Fibroblast of lung (primary cell): ENCODE measurements around the gene GRIN2D. TPM values are rescaled to one million over a fixed set of nuclear protein-coding genes. Genes with fewer than 3 reads are reported as not detected.

Source experiments
- DNase-seq, 2 donors: peaks; one replicate each; pipeline versions ENCODE4 v3.0.0 to v3.0.0-alpha.2; 2010; ENCODE audit warnings: low read depth in 2 of 2
- H2AFZ ChIP-seq: 2 replicates; pipeline ENCODE4 v1.5.1; 2012; ENCODE audit warnings: low read length, control low read depth, inconsistent platforms
- H3K27ac ChIP-seq: 2 replicates; pipeline ENCODE4 v1.5.1; 2011; ENCODE audit warnings: low read length, control low read depth; ENCODE audit not compliant: insufficient read depth
- H3K27me3 ChIP-seq: 2 replicates; pipeline ENCODE4 v1.5.1; 2011; ENCODE audit warnings: mild to moderate bottlenecking, low read length; ENCODE audit not compliant: control insufficient read depth, insufficient read depth
- H3K36me3 ChIP-seq: 2 replicates; pipeline ENCODE4 v1.5.1; 2011; ENCODE audit warnings: low read length; ENCODE audit not compliant: control insufficient read depth, insufficient read depth
- H3K4me1 ChIP-seq: 2 replicates; pipeline ENCODE4 v1.5.1; 2011; ENCODE audit warnings: low read length; ENCODE audit not compliant: control insufficient read depth, insufficient read depth; ENCODE audit errors: extremely low read depth
- H3K4me2 ChIP-seq: 2 replicates; pipeline ENCODE4 v1.5.1; 2011; ENCODE audit warnings: low read length, control low read depth; ENCODE audit not compliant: insufficient read depth; ENCODE audit errors: extremely low read depth
- H3K4me3 ChIP-seq, 4 experiments: fragments of 200-600 bp in 1 of 4; sonication (generic) in 1 of 4; replicated peaks in 1 of 4; 2 replicates each; pipeline ENCODE4 v1.5.1; 2011 to 2016; ENCODE audit warnings: low read length in 4 of 4, low read depth in 3 of 4, mild to moderate bottlenecking in 3 of 4, control low read depth in 2 of 4, inconsistent platforms in 1 of 4, mixed read lengths in 1 of 4; ENCODE audit not compliant: insufficient read depth in 1 of 4; ENCODE audit errors: control extremely low read depth in 1 of 4
- H3K79me2 ChIP-seq: 2 replicates; pipeline ENCODE4 v1.5.1; 2012; ENCODE audit warnings: mild to moderate bottlenecking, low read length, inconsistent platforms; ENCODE audit not compliant: control insufficient read depth, insufficient read depth
- H3K9ac ChIP-seq: 2 replicates; pipeline ENCODE4 v1.5.1; 2011; ENCODE audit warnings: mild to moderate bottlenecking, low read length, control low read depth; ENCODE audit not compliant: insufficient read depth
- H3K9me3 ChIP-seq: 2 replicates; pipeline ENCODE4 v1.5.1; 2012; ENCODE audit warnings: low read depth, low read length; ENCODE audit not compliant: control insufficient read depth, insufficient read depth
- H4K20me1 ChIP-seq: 2 replicates; pipeline ENCODE4 v1.5.1; 2011; ENCODE audit warnings: low read length; ENCODE audit not compliant: control insufficient read depth, insufficient read depth; ENCODE audit errors: extremely low read depth
- CTCF ChIP-seq, 2 donors: IDR thresholded peaks in 1 of 2; conservative IDR thresholded peaks in 1 of 2; 1 replicate in 1 of 2; 2 replicates in 1 of 2; pipeline ENCODE4 v1.5.1; 2011 to 2012; ENCODE audit warnings: low read length in 2 of 2, control low read depth in 1 of 2, inconsistent platforms in 1 of 2, low read depth in 1 of 2, mild to moderate bottlenecking in 1 of 2
- EZH2 ChIP-seq: IDR thresholded peaks from 2 replicates; pipeline ENCODE4 v1.5.1; 2012; ENCODE audit warnings: low read length, control low read depth, mild to moderate bottlenecking; ENCODE audit errors: missing control alignments
- polyA plus RNA-seq, 2 donors: library from polyadenylated mRNA; depleted of rRNA in 1 of 2; stranded (reverse) in 1 of 2; unstranded in 1 of 2; fragments of >200 nt; gene quantifications; 2 replicates each; pipeline ENCODE4 v1.2.1, GENCODE V29; 2011 to 2012; ENCODE audit warnings: missing spikeins in 1 of 2
- total RNA-seq: library from RNA; depleted of rRNA; stranded (reverse); fragments of >200 nt; gene quantifications from 2 replicates; pipeline ENCODE4 v1.2.1, GENCODE V29; 2014

GRIN2D gene
- total and polyA plus RNA-seq, 2 donors (not counting 1 experiment from before 2014, with no cell fraction given): under 0.01 to 0.08 TPM

GRCh38 chr19:48396016-48396823, 2.8 kb downstream of the GRIN2D start:
- H4K20me1 ChIP-seq: no peaks in the 10 kb centered on the region
- H3K27me3 ChIP-seq: peaks cover 32% of the 10 kb centered on the region
- no peak overlapping the region for H3K9ac ChIP-seq
- no peaks in the 10 kb centered on the region for H3K4me1 ChIP-seq
- no peaks in the 10 kb centered on the region for H3K36me3 ChIP-seq
- H3K79me2 ChIP-seq: peaks cover 1% of the 10 kb centered on the region
- H3K4me2 ChIP-seq: no peak overlapping the region
- H3K4me3 ChIP-seq: no peak overlapping the region
- H2AFZ ChIP-seq: no peak overlapping the region
- no peaks in the 10 kb centered on the region for H3K9me3 ChIP-seq
- TF ChIP-seq CTCF (conservative IDR thresholded peaks at IDR 0.05 in 1 of 2, IDR thresholded peaks at IDR 0.05 in 1 of 2; ENCODE audit: low read depth in 1 of 2, low read length in 2 of 2) (no peak), EZH2 (no peak)
- DNase-seq: no peak
- H3K27ac ChIP-seq: no peak overlapping the region

GRCh38 chr19:48396824-48397176, 3.3 kb downstream of the GRIN2D start:
- no peaks in the 10 kb centered on the region for H3K36me3 ChIP-seq
- no peak overlapping the region for H3K4me3 ChIP-seq
- H3K4me1 ChIP-seq: no peaks in the 10 kb centered on the region
- no peak overlapping the region for H3K27ac ChIP-seq
- H3K9me3 ChIP-seq: no peaks in the 10 kb centered on the region
- H4K20me1 ChIP-seq: no peaks in the 10 kb centered on the region
- H3K4me2 ChIP-seq: no peak overlapping the region
- H3K9ac ChIP-seq: no peak overlapping the region
- no peak for TF ChIP-seq CTCF (conservative IDR thresholded peaks at IDR 0.05 in 1 of 2, IDR thresholded peaks at IDR 0.05 in 1 of 2; ENCODE audit: low read depth in 1 of 2, low read length in 2 of 2)
- TF ChIP-seq EZH2: no peak
- H2AFZ ChIP-seq: no peak overlapping the region
- H3K27me3 ChIP-seq: peaks cover 32% of the 10 kb centered on the region
- H3K79me2 ChIP-seq: no peaks in the 10 kb centered on the region
- DNase-seq: no peak

GRCh38 chr19:48397263-48398101, 4.0 kb downstream of the GRIN2D start:
- Histone ChIP-seq H3K4me2 (peak overlapping the region; percentile 73), H3K27ac (no peak overlapping the region), H3K79me2 (no peaks in the 10 kb centered on the region), H3K4me1 (no peaks in the 10 kb centered on the region), H3K9ac (no peak overlapping the region), H2AFZ (no peak overlapping the region), H4K20me1 (no peaks in the 10 kb centered on the region), H3K9me3 (no peaks in the 10 kb centered on the region), H3K4me3 (peak overlapping the region in 2 of 4 experiments; percentile 42 to 44), H3K36me3 (no peaks in the 10 kb centered on the region), H3K27me3 (peaks cover 32% of the 10 kb centered on the region)
- TF ChIP-seq CTCF (conservative IDR thresholded peaks at IDR 0.05 in 1 of 2, IDR thresholded peaks at IDR 0.05 in 1 of 2; ENCODE audit: low read depth in 1 of 2, low read length in 2 of 2): no peak
- no peak for TF ChIP-seq EZH2
- no peak for DNase-seq
